Parathyroid adenoma (tissue), 2 donors: Measurements from ENCODE around the gene BCL11A.

Experiments used
- H2AFZ ChIP-seq: fragments of 300-600 bp; sonication (generic); one replicate; pipeline ENCODE4 v1.7.0; 2017; ENCODE audit warnings: antibody characterized with exemption, mild to moderate bottlenecking
- H3K27ac ChIP-seq: fragments of 300-600 bp; sonication (generic); one replicate; pipeline ENCODE4 v1.7.0; 2017
- H3K27me3 ChIP-seq: fragments of 300-600 bp; sonication (generic); one replicate; pipeline ENCODE4 v1.7.0; 2017; ENCODE audit warnings: low read length; ENCODE audit not compliant: control insufficient read depth, insufficient read depth
- H3K36me3 ChIP-seq: fragments of 300-600 bp; sonication (generic); one replicate; pipeline ENCODE4 v1.7.0; 2017; ENCODE audit warnings: low read length; ENCODE audit not compliant: control insufficient read depth, insufficient read depth
- H3K4me1 ChIP-seq: fragments of 300-600 bp; sonication (generic); one replicate; pipeline ENCODE4 v1.7.0; 2017; ENCODE audit warnings: control low read depth
- H3K4me2 ChIP-seq: fragments of 300-600 bp; sonication (generic); one replicate; pipeline ENCODE4 v1.7.0; 2017; ENCODE audit warnings: low read length
- H3K4me3 ChIP-seq: fragments of 300-600 bp; sonication (generic); one replicate; pipeline ENCODE4 v1.7.0; 2017; ENCODE audit warnings: low read depth, low read length
- H3K79me2 ChIP-seq: fragments of 300-600 bp; sonication (generic); one replicate; pipeline ENCODE4 v1.7.0; 2017; ENCODE audit warnings: control low read depth
- H3K9ac ChIP-seq: fragments of 300-600 bp; sonication (generic); one replicate; pipeline ENCODE4 v1.7.0; 2017; ENCODE audit warnings: mild to moderate bottlenecking
- H3K9me3 ChIP-seq: fragments of 300-600 bp; sonication (generic); one replicate; pipeline ENCODE4 v1.7.0; 2017; ENCODE audit warnings: low read length; ENCODE audit not compliant: control insufficient read depth
- TF ChIP-seq, protein P1 (sequence below): fragments of 300-600 bp; sonication (generic); IDR thresholded peaks from one replicate; pipeline ENCODE4 v1.7.0; 2017; ENCODE audit warnings: antibody characterized with exemption, mild to moderate bottlenecking
- donor health status: primary hyperparathyroidism.

Gene BCL11A

DNA sequence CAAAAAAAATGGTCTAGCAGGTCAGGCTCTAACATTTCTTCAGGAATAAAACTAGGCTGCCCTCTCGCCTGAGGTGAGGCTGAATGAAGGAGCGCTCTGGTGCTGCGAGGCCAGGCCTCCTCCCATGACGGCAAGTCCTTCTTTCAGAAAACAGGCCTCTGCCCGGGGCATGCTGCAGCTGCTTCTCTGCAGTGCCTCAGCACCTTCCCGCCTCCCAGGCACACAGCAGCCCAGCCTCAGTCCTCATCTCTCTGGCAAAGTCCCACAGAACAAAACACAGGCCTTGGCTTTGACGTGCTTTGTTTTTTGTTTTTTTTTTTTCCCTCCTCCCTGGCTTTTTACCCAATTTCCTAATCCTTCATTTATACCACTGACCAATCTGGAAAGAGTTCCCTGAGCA is 74.8 kb downstream of the BCL11A start:
- Histone ChIP-seq H3K4me2 (no peak overlapping the region), H3K9me3 (no peaks in the 10 kb centered on the region), H3K4me3 (no peak overlapping the region), H3K27ac (no peak overlapping the region), H2AFZ (no peak overlapping the region), H3K9ac (no peak overlapping the region), H3K27me3 (no peaks in the 10 kb centered on the region), H3K36me3 (no peaks in the 10 kb centered on the region), H3K79me2 (no peaks in the 10 kb centered on the region), H3K4me1 (no peaks in the 10 kb centered on the region)
- TF ChIP-seq, protein P1, sequence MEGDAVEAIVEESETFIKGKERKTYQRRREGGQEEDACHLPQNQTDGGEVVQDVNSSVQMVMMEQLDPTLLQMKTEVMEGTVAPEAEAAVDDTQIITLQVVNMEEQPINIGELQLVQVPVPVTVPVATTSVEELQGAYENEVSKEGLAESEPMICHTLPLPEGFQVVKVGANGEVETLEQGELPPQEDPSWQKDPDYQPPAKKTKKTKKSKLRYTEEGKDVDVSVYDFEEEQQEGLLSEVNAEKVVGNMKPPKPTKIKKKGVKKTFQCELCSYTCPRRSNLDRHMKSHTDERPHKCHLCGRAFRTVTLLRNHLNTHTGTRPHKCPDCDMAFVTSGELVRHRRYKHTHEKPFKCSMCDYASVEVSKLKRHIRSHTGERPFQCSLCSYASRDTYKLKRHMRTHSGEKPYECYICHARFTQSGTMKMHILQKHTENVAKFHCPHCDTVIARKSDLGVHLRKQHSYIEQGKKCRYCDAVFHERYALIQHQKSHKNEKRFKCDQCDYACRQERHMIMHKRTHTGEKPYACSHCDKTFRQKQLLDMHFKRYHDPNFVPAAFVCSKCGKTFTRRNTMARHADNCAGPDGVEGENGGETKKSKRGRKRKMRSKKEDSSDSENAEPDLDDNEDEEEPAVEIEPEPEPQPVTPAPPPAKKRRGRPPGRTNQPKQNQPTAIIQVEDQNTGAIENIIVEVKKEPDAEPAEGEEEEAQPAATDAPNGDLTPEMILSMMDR = no peak

DNA sequence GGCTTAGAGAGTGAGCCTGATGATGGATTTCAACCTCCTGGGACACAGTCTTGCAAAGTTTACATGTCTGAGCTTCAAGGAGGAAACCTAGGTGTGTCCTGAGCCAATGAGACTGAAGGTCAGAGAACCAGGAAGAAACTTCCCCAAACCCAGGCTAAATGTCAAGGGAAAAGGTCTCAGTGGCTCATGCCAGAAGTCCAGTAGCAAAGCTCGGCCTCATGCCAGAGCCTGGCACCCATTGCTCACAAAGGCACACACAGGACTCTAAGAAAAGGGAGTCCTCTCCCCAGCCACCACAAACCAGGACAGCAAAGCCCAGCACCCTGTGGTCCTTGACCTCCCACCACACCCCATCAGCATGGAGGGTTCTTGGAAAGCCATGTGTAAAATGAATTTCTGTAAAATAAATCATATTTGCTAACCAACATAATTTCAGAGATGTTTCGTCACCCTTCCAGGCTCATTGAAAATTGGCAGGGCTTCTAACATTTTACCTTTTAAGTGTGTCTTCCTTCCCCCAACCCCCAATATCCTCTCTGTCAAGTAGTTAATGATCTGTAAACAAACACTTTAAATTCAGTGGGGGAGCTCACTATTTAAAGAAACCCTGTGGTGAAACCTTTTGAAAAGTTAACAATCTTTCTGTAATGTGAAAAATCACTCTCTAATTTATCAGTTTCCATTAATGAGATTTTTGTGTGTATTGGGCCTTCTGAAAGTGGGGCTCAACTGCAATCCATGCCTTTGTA is 77.1 kb downstream of the BCL11A start:
- TF ChIP-seq, protein P1 = no peak
- no peaks in the 10 kb centered on the region for H3K4me1 ChIP-seq
- no peak overlapping the region for H3K4me3 ChIP-seq
- H3K9ac ChIP-seq = no peak overlapping the region
- H2AFZ ChIP-seq = no peak overlapping the region
- no peaks in the 10 kb centered on the region for H3K36me3 ChIP-seq
- no peaks in the 10 kb centered on the region for H3K79me2 ChIP-seq
- H3K27me3 ChIP-seq = no peaks in the 10 kb centered on the region
- H3K27ac ChIP-seq = no peak overlapping the region
- no peak overlapping the region for H3K4me2 ChIP-seq
- no peaks in the 10 kb centered on the region for H3K9me3 ChIP-seq

DNA sequence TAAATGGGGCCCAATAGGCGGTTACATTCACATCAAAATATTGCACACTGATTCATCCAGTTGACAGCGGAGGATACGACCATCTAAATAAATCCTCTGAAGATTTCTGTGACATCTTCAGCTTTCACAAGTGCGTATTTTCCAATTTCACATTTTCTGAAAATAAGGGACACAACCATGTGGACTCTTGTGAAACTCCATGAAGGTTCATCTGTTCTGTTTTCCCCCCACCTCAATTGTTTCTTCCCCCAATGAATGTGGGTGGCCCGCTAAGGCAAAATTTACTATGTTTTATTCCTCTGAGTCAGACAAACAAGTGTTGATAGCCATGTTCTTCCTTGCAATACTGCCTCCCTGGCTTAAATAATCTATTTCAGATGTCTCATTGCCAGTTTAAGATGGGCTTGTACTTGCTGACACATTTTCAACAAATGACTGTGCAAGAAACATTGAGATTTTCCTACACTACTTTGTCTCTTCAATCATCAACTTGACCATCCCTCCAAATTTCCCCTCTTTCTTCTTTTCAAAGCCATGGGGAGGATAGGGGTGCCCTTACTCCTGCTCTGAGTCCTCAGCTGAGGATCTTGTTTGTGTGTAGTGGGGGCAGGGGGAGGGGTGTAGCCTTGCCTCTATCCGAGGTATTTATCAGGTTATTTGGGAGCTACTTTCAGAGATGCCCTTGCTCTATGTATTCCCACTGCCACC is 78.2 kb downstream of the BCL11A start:
- Histone ChIP-seq H3K4me2 (no peak overlapping the region), H3K9me3 (no peaks in the 10 kb centered on the region), H3K79me2 (no peaks in the 10 kb centered on the region), H3K4me1 (no peaks in the 10 kb centered on the region), H3K27ac (no peak overlapping the region), H3K27me3 (no peaks in the 10 kb centered on the region), H2AFZ (no peak overlapping the region), H3K9ac (no peak overlapping the region), H3K4me3 (no peak overlapping the region), H3K36me3 (no peaks in the 10 kb centered on the region)
- TF ChIP-seq, protein P1 = no peak

DNA sequence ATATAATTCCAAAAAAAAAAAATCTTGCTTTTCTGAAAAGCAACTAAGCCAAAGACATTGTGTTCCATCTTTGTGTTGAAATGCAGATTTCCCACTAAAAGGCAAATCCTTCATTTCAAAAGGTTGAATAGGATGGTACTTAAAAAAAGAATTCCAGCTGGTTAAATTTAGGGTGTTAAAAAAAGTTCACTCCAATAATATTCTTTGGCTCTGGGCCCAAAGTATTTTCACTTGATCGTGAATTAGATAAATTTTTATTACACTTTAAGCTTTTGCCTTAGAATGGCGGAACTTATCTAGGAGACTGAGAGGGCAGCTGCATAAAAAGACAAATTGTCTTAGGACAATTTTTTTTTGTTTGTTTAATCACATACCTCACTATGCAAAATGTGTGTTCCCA is 79.2 kb downstream of the BCL11A start:
- no peaks in the 10 kb centered on the region for H3K4me1 ChIP-seq
- no peaks in the 10 kb centered on the region for H3K79me2 ChIP-seq
- H3K9me3 ChIP-seq = no peaks in the 10 kb centered on the region
- no peak overlapping the region for H3K4me2 ChIP-seq
- no peak overlapping the region for H2AFZ ChIP-seq
- no peak overlapping the region for H3K4me3 ChIP-seq
- TF ChIP-seq, protein P1 = no peak
- H3K27me3 ChIP-seq = no peaks in the 10 kb centered on the region
- H3K36me3 ChIP-seq = no peaks in the 10 kb centered on the region
- H3K27ac ChIP-seq = no peak overlapping the region
- no peak overlapping the region for H3K9ac ChIP-seq
